MM.1S (cell line): Measurements from ENCODE around the gene NTRK2.

Experiments used
- DNase-seq: peaks from one replicate; pipeline ENCODE4 v3.0.0-alpha.2; 2015
- H2AFZ ChIP-seq: fragments of 300-600 bp; sonication (generic); 2 replicates; pipeline ENCODE4 v1.6.0; 2016; ENCODE audit warnings: antibody characterized with exemption, low read length
- H3F3A ChIP-seq: fragments of 300-600 bp; sonication (generic); 2 replicates; pipeline ENCODE4 v1.6.1; 2016; ENCODE audit warnings: mild to moderate bottlenecking, antibody characterized with exemption, low read length, moderate library complexity, mixed read lengths; ENCODE audit not compliant: insufficient read depth
- H3K27ac ChIP-seq: fragments of 300-600 bp; sonication (generic); 2 replicates; pipeline ENCODE4 v1.5.1; 2016; ENCODE audit warnings: mild to moderate bottlenecking, low read length
- H3K27me3 ChIP-seq: fragments of 300-600 bp; sonication (generic); replicated peaks from 2 replicates; pipeline ENCODE4 v1.6.0; 2016; ENCODE audit warnings: low read length; ENCODE audit not compliant: insufficient read depth
- H3K36me3 ChIP-seq: fragments of 300-600 bp; sonication (generic); replicated peaks from 2 replicates; pipeline ENCODE4 v1.6.1; 2016; ENCODE audit warnings: mild to moderate bottlenecking, low read length, mixed read lengths; ENCODE audit not compliant: insufficient read depth
- H3K4me1 ChIP-seq: fragments of 300-600 bp; sonication (generic); 2 replicates; pipeline ENCODE4 v1.6.1; 2016; ENCODE audit warnings: low read length, mixed read lengths
- H3K4me2 ChIP-seq: fragments of 300-600 bp; sonication (generic); 2 replicates; pipeline ENCODE4 v1.6.0; 2016; ENCODE audit warnings: low read depth, low read length
- H3K4me3 ChIP-seq: fragments of 300-600 bp; sonication (generic); 2 replicates; pipeline ENCODE4 v1.5.1; 2016; ENCODE audit warnings: low read length, mixed read lengths
- H3K79me2 ChIP-seq: fragments of 300-600 bp; sonication (generic); 2 replicates; pipeline ENCODE4 v1.6.1; 2016; ENCODE audit warnings: mixed run types, low read length, mixed read lengths
- H3K9ac ChIP-seq: fragments of 300-600 bp; sonication (generic); 2 replicates; pipeline ENCODE4 v1.6.1; 2016; ENCODE audit warnings: low read length, mixed read lengths
- H3K9me2 ChIP-seq: fragments of 300-600 bp; sonication (generic); replicated peaks from 2 replicates; pipeline ENCODE4 v1.6.1; 2016; ENCODE audit warnings: mild to moderate bottlenecking, low read length, mixed read lengths; ENCODE audit not compliant: insufficient read depth
- H3K9me3 ChIP-seq: fragments of 300-600 bp; sonication (generic); replicated peaks from 2 replicates; pipeline ENCODE4 v1.6.1; 2016; ENCODE audit warnings: mild to moderate bottlenecking, low read length, mixed read lengths; ENCODE audit not compliant: insufficient read depth
- H4K20me1 ChIP-seq: fragments of 300-600 bp; sonication (generic); 2 replicates; pipeline ENCODE4 v1.6.1; 2016; ENCODE audit warnings: mild to moderate bottlenecking, low read length, moderate library complexity, mixed read lengths; ENCODE audit not compliant: insufficient read depth
- CTCF ChIP-seq: fragments of 300-600 bp; sonication (generic); IDR thresholded peaks from 2 replicates; pipeline ENCODE4 v1.5.1; 2016; ENCODE audit warnings: antibody characterized with exemption, low read length, mixed read lengths
- EZH2 ChIP-seq: fragments of 300-600 bp; sonication (generic); optimal IDR thresholded peaks from 2 replicates; pipeline ENCODE3; 2017; ENCODE audit warnings: low read depth, mild to moderate bottlenecking, antibody characterized with exemption, low read length, mixed read lengths
- EZH2phosphoT487 ChIP-seq: fragments of 300-600 bp; sonication (generic); IDR thresholded peaks from 2 replicates; pipeline ENCODE4 v1.6.1; 2018; ENCODE audit warnings: antibody characterized with exemption, low read length

Gene NTRK2

GRCh38 chr9:84622981-84623380 lies 46.5 kb upstream of the NTRK2 start:
- Histone ChIP-seq H3K9me2 (no peaks in the 10 kb centered on the region), H3K36me3 (no peaks in the 10 kb centered on the region), H4K20me1 (no peaks in the 10 kb centered on the region), H3K4me2 (no peak overlapping the region), H3K79me2 (no peaks in the 10 kb centered on the region), H3F3A (no peaks in the 10 kb centered on the region), H2AFZ (no peak overlapping the region), H3K9ac (no peak overlapping the region), H3K9me3 (no peaks in the 10 kb centered on the region), H3K27ac (no peak overlapping the region), H3K4me1 (no peaks in the 10 kb centered on the region), H3K4me3 (no peak overlapping the region), H3K27me3 (no peaks in the 10 kb centered on the region)
- TF ChIP-seq EZH2phosphoT487: no peak
- TF ChIP-seq CTCF: no peak
- TF ChIP-seq EZH2: no peak
- no peak for DNase-seq

GRCh38 chr9:84636436-84636835 lies 33.1 kb upstream of the NTRK2 start:
- Histone ChIP-seq H3K4me1 (no peaks in the 10 kb centered on the region), H3K36me3 (no peaks in the 10 kb centered on the region), H3K27me3 (no peaks in the 10 kb centered on the region), H3F3A (no peaks in the 10 kb centered on the region), H4K20me1 (no peaks in the 10 kb centered on the region), H3K4me2 (no peak overlapping the region), H3K9me3 (no peaks in the 10 kb centered on the region), H3K79me2 (no peaks in the 10 kb centered on the region), H3K27ac (no peak overlapping the region), H3K9ac (no peak overlapping the region), H3K9me2 (no peaks in the 10 kb centered on the region), H2AFZ (no peak overlapping the region), H3K4me3 (no peak overlapping the region)
- no peak for TF ChIP-seq CTCF
- TF ChIP-seq EZH2: no peak
- TF ChIP-seq EZH2phosphoT487: no peak
- no peak for DNase-seq

- H3F3A ChIP-seq: no peaks in the 10 kb centered on the region
- no peak for TF ChIP-seq EZH2phosphoT487
- TF ChIP-seq CTCF: no peak
- TF ChIP-seq EZH2: no peak
- H3K9me3 ChIP-seq: no peaks in the 10 kb centered on the region
- no peaks in the 10 kb centered on the region for H4K20me1 ChIP-seq
- H3K9me2 ChIP-seq: no peaks in the 10 kb centered on the region
- no peaks in the 10 kb centered on the region for H3K4me1 ChIP-seq
- H3K4me3 ChIP-seq: no peak overlapping the region
- no peak overlapping the region for H3K4me2 ChIP-seq
- no peaks in the 10 kb centered on the region for H3K79me2 ChIP-seq
- H3K9ac ChIP-seq: no peak overlapping the region
- no peaks in the 10 kb centered on the region for H3K27me3 ChIP-seq
- H3K27ac ChIP-seq: no peak overlapping the region
- no peak overlapping the region for H2AFZ ChIP-seq
- H3K36me3 ChIP-seq: no peaks in the 10 kb centered on the region
- DNase-seq: no peak
Observed at GRCh38 chr9:84642553-84643141, 26.9 kb upstream of the NTRK2 start.

GRCh38 chr9:84647699-84648098 lies 21.8 kb upstream of the NTRK2 start:
- Histone ChIP-seq H4K20me1 (no peaks in the 10 kb centered on the region), H3K4me3 (no peak overlapping the region), H3K79me2 (no peaks in the 10 kb centered on the region), H3K27me3 (no peaks in the 10 kb centered on the region), H3K27ac (no peak overlapping the region), H3K4me1 (no peaks in the 10 kb centered on the region), H3F3A (no peaks in the 10 kb centered on the region), H3K9me2 (no peaks in the 10 kb centered on the region), H2AFZ (no peak overlapping the region), H3K4me2 (no peak overlapping the region), H3K36me3 (no peaks in the 10 kb centered on the region), H3K9me3 (no peaks in the 10 kb centered on the region), H3K9ac (no peak overlapping the region)
- TF ChIP-seq CTCF (no peak), EZH2 (no peak), EZH2phosphoT487 (no peak)
- no peak for DNase-seq
